ENCODE data around the gene COL4A1.
"Not testable (repeated sequence)": the region's sequence is repeated elsewhere in the genome, so short reads cannot be mapped to it uniquely, and the experiment has no call there.

COL4A1 gene

GRCh38 chr13:110326263-110326904 is 19.4 kb upstream of the COL4A1 start:
- DNase-seq (ENCODE audit: low read depth in 2 of 2), result no peak
- no peak overlapping the region for H3K4me3 ChIP-seq (replicated peaks in 1 of 2; ENCODE audit: low read depth in 2 of 2, low read length in 2 of 2)
- TF ChIP-seq CTCF (IDR thresholded peaks at IDR 0.05; ENCODE audit: low read depth, low read length), result no peak

GRCh38 chr13:110324026-110324749 is 17.2 kb upstream of the COL4A1 start:
- no peak overlapping the region for H3K4me3 ChIP-seq (replicated peaks in 1 of 2; ENCODE audit: low read depth in 2 of 2, low read length in 2 of 2)
- DNase-seq (ENCODE audit: low read depth in 2 of 2), result no peak
- no peak for TF ChIP-seq CTCF (IDR thresholded peaks at IDR 0.05; ENCODE audit: low read depth, low read length)

GRCh38 chr13:110323172-110323891 is 16.4 kb upstream of the COL4A1 start:
- peak; percentile 19 to 83 for DNase-seq (ENCODE audit: low read depth in 2 of 2)
- H3K4me3 ChIP-seq (replicated peaks in 1 of 2; ENCODE audit: low read depth in 2 of 2, low read length in 2 of 2), result no peak overlapping the region
- peak; percentile 9 for TF ChIP-seq CTCF (IDR thresholded peaks at IDR 0.05; ENCODE audit: low read depth, low read length)

- DNase-seq (ENCODE audit: low read depth in 2 of 2), result no peak
- no peak overlapping the region for H3K4me3 ChIP-seq (replicated peaks in 1 of 2; ENCODE audit: low read depth in 2 of 2, low read length in 2 of 2)
- no peak for TF ChIP-seq CTCF (IDR thresholded peaks at IDR 0.05; ENCODE audit: low read depth, low read length)
Observed at GRCh38 chr13:110322828-110323171, 15.8 kb upstream of the COL4A1 start.

GRCh38 chr13:110322126-110322827 is 15.3 kb upstream of the COL4A1 start:
- TF ChIP-seq CTCF (IDR thresholded peaks at IDR 0.05; ENCODE audit: low read depth, low read length), result no peak
- DNase-seq (ENCODE audit: low read depth in 2 of 2), result no peak
- no peak overlapping the region for H3K4me3 ChIP-seq (replicated peaks in 1 of 2; ENCODE audit: low read depth in 2 of 2, low read length in 2 of 2)

- not testable (repeated sequence) for H3K4me3 ChIP-seq (replicated peaks in 1 of 2; ENCODE audit: low read depth in 2 of 2, low read length in 2 of 2); DNase-seq (ENCODE audit: low read depth in 2 of 2)
Observed at GRCh38 chr13:110321573-110321972, 14.6 kb upstream of the COL4A1 start.

- no peak for DNase-seq (ENCODE audit: low read depth in 2 of 2)
- no peak overlapping the region for H3K4me3 ChIP-seq (replicated peaks in 1 of 2; ENCODE audit: low read depth in 2 of 2, low read length in 2 of 2)
- TF ChIP-seq CTCF (IDR thresholded peaks at IDR 0.05; ENCODE audit: low read depth, low read length), result no peak
Observed at GRCh38 chr13:110320645-110321044, 13.7 kb upstream of the COL4A1 start.
